WTC11 (cell line): ENCODE measurements around the gene MRC2.

ENCODE experiments used
- CTCF ChIP-seq: fragments of 200-600 bp; IDR thresholded peaks from 2 replicates; pipeline ENCODE4 v1.8.0; 2022; ENCODE audit warnings: antibody characterized with exemption
- E2F1 ChIP-seq: sonication (generic); formaldehyde crosslinking; IDR thresholded peaks from 2 replicates; pipeline ENCODE4 v1.8.0; 2022; ENCODE audit warnings: mild to moderate bottlenecking, missing genetic modification reagents
- FOXP4 ChIP-seq: sonication (generic); formaldehyde crosslinking; IDR thresholded peaks from 2 replicates; pipeline ENCODE4 v1.8.0; 2022; ENCODE audit warnings: mild to moderate bottlenecking, missing genetic modification reagents
- GRHL2 ChIP-seq: fragments of 250-450 bp; sonication (Bioruptor Pico); IDR thresholded peaks from 2 replicates; pipeline ENCODE4 v1.8.0; 2022; ENCODE audit warnings: mild to moderate bottlenecking, moderate library complexity; ENCODE audit not compliant: insufficient replicate concordance, severe bottlenecking
- KAT7 ChIP-seq: sonication (generic); formaldehyde crosslinking; IDR thresholded peaks from 2 replicates; pipeline ENCODE4 v1.8.1; 2023; ENCODE audit warnings: missing genetic modification reagents, mild to moderate bottlenecking, borderline replicate concordance
- MYBL2 ChIP-seq: sonication (generic); formaldehyde crosslinking; IDR thresholded peaks from 2 replicates; pipeline ENCODE4 v1.8.1; 2023; ENCODE audit warnings: mild to moderate bottlenecking, moderate library complexity, missing genetic modification reagents
- NR1H2 ChIP-seq: sonication (generic); formaldehyde crosslinking; IDR thresholded peaks from 2 replicates; pipeline ENCODE4 v1.9.0; 2021; ENCODE audit warnings: mild to moderate bottlenecking, moderate library complexity, missing genetic modification reagents
- SP1 ChIP-seq: sonication (generic); formaldehyde crosslinking; conservative IDR thresholded peaks from 2 replicates; pipeline ENCODE4 v1.8.1; 2022; ENCODE audit warnings: missing genetic modification reagents
- STAT6 ChIP-seq: sonication (generic); formaldehyde crosslinking; conservative IDR thresholded peaks from 2 replicates; pipeline ENCODE4 v1.8.1; 2023; ENCODE audit warnings: mild to moderate bottlenecking, low read depth, missing genetic modification reagents, moderate library complexity
- USF2 ChIP-seq: sonication (generic); formaldehyde crosslinking; IDR thresholded peaks from 2 replicates; pipeline ENCODE4 v1.8.1; 2023; ENCODE audit warnings: mild to moderate bottlenecking, missing genetic modification reagents, moderate library complexity
- ZNF416 ChIP-seq: fragments of 250-450 bp; sonication (Bioruptor Pico); IDR thresholded peaks from 2 replicates; pipeline ENCODE4 v1.9.0; 2021; ENCODE audit warnings: mild to moderate bottlenecking, inconsistent platforms
- ZNF512 ChIP-seq: sonication (generic); formaldehyde crosslinking; IDR thresholded peaks from 2 replicates; pipeline ENCODE4 v1.8.1; 2022; ENCODE audit warnings: missing genetic modification reagents, borderline replicate concordance

- TF ChIP-seq CTCF (no peak), SP1 (no peak), FOXP4 (CRISPR knock-in tag) (no peak), E2F1 (CRISPR knock-in tag) (no peak), GRHL2 (CRISPR knock-in tag) (no peak), USF2 (no peak), KAT7 (CRISPR knock-in tag) (no peak), ZNF512 (no peak), ZNF416 (no peak), STAT6 (no peak), MYBL2 (CRISPR knock-in tag) (no peak), NR1H2 (CRISPR knock-in tag) (no peak)
These were observed 47.8 kb downstream of the MRC2 start for GRCh38 chr17:62675260-62675659.
